PC-3 (cell line): ENCODE data around the gene SCYGR4.

Source experiments
- CTCF ChIP-seq: fragments of 300-600 bp; sonication (generic); conservative IDR thresholded peaks from 2 replicates; pipeline ENCODE4 v1.5.1; 2017; ENCODE audit warnings: antibody characterized with exemption, low read depth, mild to moderate bottlenecking, low read length
- EZH2 ChIP-seq: fragments of 300-600 bp; sonication (generic); IDR thresholded peaks from one replicate; pipeline ENCODE4 v1.6.1; 2017; ENCODE audit warnings: antibody characterized with exemption, mild to moderate bottlenecking, low read length; ENCODE audit not compliant: unreplicated experiment

- TF ChIP-seq EZH2 (no peak), CTCF (no peak)
Observed at GRCh38 chr2:227665189-227665940, 48.1 kb downstream of the SCYGR4 start.
